AG04450 (cell line): ENCODE measurements around the gene ST3GAL4. TPM values are rescaled to one million over a fixed set of nuclear protein-coding genes. Genes with fewer than 3 reads are reported as not detected.
A peak's percentile ranks its signal among the peaks of the same experiment; 100 is the strongest.
"Not testable (repeated sequence)": the region's sequence is repeated elsewhere in the genome, so short reads cannot be mapped to it uniquely, and the experiment has no call there.

Experiments
- CTCF ChIA-PET: fragments of 300-600, 350-600 bp; formaldehyde crosslinking; extraction: SDS; loops from one replicate; lab custom pipeline; 2022; ENCODE audit warnings: antibody characterized with exemption, inconsistent platforms; lab: Charles Lee
- POLR2A ChIA-PET: fragments of 350-600 bp; formaldehyde crosslinking; extraction: SDS; loops from one replicate; lab custom pipeline; 2021; ENCODE audit warnings: antibody characterized with exemption, inconsistent platforms; lab: Yijun Ruan, JAX
- DNase-seq: peaks from one replicate; pipeline ENCODE4 v3.0.0-alpha.2; 2011; ENCODE audit warnings: low read depth, low spot score
- H3K27ac ChIP-seq: one replicate; pipeline ENCODE4 v1.5.1; 2012; ENCODE audit warnings: low read depth, low read length, control low read depth
- H3K27me3 ChIP-seq: one replicate; pipeline ENCODE4 v1.6.0; 2012; ENCODE audit warnings: low read length; ENCODE audit not compliant: control insufficient read depth, insufficient read depth
- H3K4me3 ChIP-seq: 2 replicates; pipeline ENCODE4 v1.5.1; 2011; ENCODE audit warnings: mild to moderate bottlenecking, low read depth, low read length, control low read depth
- H3K9me3 ChIP-seq: 2 replicates; pipeline ENCODE4 v1.5.1; 2012; ENCODE audit warnings: low read length; ENCODE audit not compliant: control insufficient read depth, insufficient read depth
- CTCF ChIP-seq: IDR thresholded peaks from 2 replicates; pipeline ENCODE4 v1.5.1; 2011; ENCODE audit warnings: low read depth, low read length, control low read depth, inconsistent platforms
- polyA plus RNA-seq: library from polyadenylated mRNA; depleted of rRNA; stranded (reverse); fragments of >200 nt; gene quantifications from 2 replicates; pipeline ENCODE4 v1.2.3, GENCODE V29; 2011

Gene ST3GAL4
- polyA plus RNA-seq, 1 experiment = 13.1 TPM

GRCh38 chr11:126391970-126392632, 36.6 kb downstream of the ST3GAL4 start:
- ChIA-PET POLR2A (no interaction called here), CTCF (no interaction called here)
- Histone ChIP-seq H3K4me3 (no peak overlapping the region), H3K9me3 (no peaks in the 10 kb centered on the region), H3K27ac (no peak overlapping the region), H3K27me3 (no peaks in the 10 kb centered on the region)
- no peak for DNase-seq
- TF ChIP-seq CTCF = 0 out of 2 replicates have a peak, but pooled peaks have one; percentile 7

GRCh38 chr11:126392633-126393013, 37.1 kb downstream of the ST3GAL4 start:
- H3K27me3 ChIP-seq = no peaks in the 10 kb centered on the region
- TF ChIP-seq CTCF = no peak
- H3K27ac ChIP-seq = no peak overlapping the region
- ChIA-PET CTCF (no interaction called here), POLR2A (no interaction called here)
- H3K9me3 ChIP-seq = no peaks in the 10 kb centered on the region
- no peak for DNase-seq
- H3K4me3 ChIP-seq = no peak overlapping the region

- ChIA-PET CTCF (no interaction called here), POLR2A (no interaction called here)
- Histone ChIP-seq H3K4me3 (no peak overlapping the region), H3K27me3 (no peaks in the 10 kb centered on the region), H3K9me3 (no peaks in the 10 kb centered on the region), H3K27ac (no peak overlapping the region)
- TF ChIP-seq CTCF = no peak
- DNase-seq = no peak
Measured at GRCh38 chr11:126393143-126393542, 37.7 kb downstream of the ST3GAL4 start.

GRCh38 chr11:126394036-126394435, 38.5 kb downstream of the ST3GAL4 start:
- no peak for DNase-seq
- H3K9me3 ChIP-seq = no peaks in the 10 kb centered on the region
- no peak overlapping the region for H3K4me3 ChIP-seq
- no peaks in the 10 kb centered on the region for H3K27me3 ChIP-seq
- CTCF ChIA-PET = no interaction called here
- TF ChIP-seq CTCF = no peak
- H3K27ac ChIP-seq = no peak overlapping the region
- POLR2A ChIA-PET = no interaction called here

- DNase-seq, CTCF ChIA-PET, H3K9me3 ChIP-seq, H3K4me3 ChIP-seq, H3K27ac ChIP-seq, POLR2A ChIA-PET, H3K27me3 ChIP-seq: not testable (repeated sequence)
Measured at GRCh38 chr11:126394634-126395072, 39.2 kb downstream of the ST3GAL4 start.

- POLR2A ChIA-PET, H3K4me3 ChIP-seq, H3K27ac ChIP-seq, H3K27me3 ChIP-seq, DNase-seq, H3K9me3 ChIP-seq: not testable (repeated sequence)
- CTCF ChIA-PET = interaction anchor here (0.6 kb wide), 1 partner anchor 104 kb away, joined by 3 read pairs; no protein-coding TSS in a partner anchor
Measured at GRCh38 chr11:126395784-126396183, 40.3 kb downstream of the ST3GAL4 start.

- H3K27me3 ChIP-seq, H3K4me3 ChIP-seq, POLR2A ChIA-PET, CTCF ChIA-PET, H3K9me3 ChIP-seq, DNase-seq, H3K27ac ChIP-seq: not testable (repeated sequence)
Measured at GRCh38 chr11:126396266-126396665, 40.8 kb downstream of the ST3GAL4 start.
